GM11168 (cell line): ENCODE data around the gene EFCAB6.

Source experiments
- in situ Hi-C: fragments of 300-500 bp; cut with MboI; formaldehyde crosslinking; loops from one replicate; pipeline ENCODE4 v1.12.0; 2022; ENCODE audit warnings: low sequenced_read_pairs; ENCODE audit not compliant: unreplicated experiment

Gene EFCAB6

DNA sequence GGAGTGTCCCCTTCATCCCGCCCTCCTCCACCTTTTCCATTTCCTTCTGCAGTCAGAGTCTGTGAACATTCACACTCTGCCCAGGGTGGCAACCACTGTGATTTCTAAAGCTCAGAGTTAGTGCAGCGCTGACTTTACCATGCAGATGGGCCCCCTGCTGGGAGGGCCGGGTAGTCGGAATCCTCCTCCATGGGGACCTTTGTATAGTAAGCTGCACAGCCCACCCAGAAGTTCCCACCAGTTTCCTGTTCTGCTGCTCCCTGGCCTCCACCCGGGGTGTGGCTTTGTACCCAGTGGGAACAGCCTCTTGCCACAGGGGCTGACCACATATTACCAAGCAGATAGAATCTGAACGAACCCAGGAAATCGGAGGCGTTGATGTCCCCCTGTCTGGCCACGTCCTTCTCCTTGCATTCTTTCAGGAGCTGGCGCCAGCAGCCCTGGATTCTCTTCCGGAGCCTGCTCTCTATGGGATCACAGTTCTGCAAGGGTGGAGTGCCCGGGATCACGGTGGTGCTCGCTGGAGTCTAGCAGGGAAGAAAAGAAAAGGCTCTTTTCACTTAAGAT lies 275.0 kb downstream of the EFCAB6 start:
- in situ Hi-C loops: no loop called here

GRCh38 chr22:43535741-43536140 lies 276.4 kb downstream of the EFCAB6 start:
- in situ Hi-C loops: no loop called here

- in situ Hi-C loops: no loop called here
Observed at GRCh38 chr22:43535336-43535735, 276.8 kb downstream of the EFCAB6 start.

DNA sequence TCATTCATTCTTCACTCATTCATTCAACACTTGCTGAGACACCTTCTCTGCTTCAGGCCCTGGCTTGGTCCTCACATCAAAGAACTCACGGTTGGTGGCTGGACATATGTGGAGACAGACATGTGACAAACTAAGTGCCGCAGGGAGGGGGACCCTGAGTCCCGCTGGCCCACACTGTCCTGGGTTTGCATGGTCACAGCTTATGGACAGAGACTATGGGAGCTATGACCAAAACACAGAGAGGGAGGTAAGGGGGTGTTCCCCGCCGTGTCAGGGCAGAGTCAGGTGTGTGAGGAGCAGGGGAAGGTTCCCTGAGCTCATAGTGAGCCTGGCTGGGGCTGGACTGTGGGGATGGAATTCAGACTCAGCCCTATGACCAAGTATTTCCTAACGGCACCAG lies 277.2 kb downstream of the EFCAB6 start:
- in situ Hi-C loops: no loop called here

GRCh38 chr22:43533656-43534428 lies 278.3 kb downstream of the EFCAB6 start:
- in situ Hi-C loops: no loop called here

GRCh38 chr22:43533156-43533530 lies 279.0 kb downstream of the EFCAB6 start:
- in situ Hi-C loops: no loop called here

- in situ Hi-C loops: no loop called here
Observed at GRCh38 chr22:43532301-43533155, 279.6 kb downstream of the EFCAB6 start.

DNA sequence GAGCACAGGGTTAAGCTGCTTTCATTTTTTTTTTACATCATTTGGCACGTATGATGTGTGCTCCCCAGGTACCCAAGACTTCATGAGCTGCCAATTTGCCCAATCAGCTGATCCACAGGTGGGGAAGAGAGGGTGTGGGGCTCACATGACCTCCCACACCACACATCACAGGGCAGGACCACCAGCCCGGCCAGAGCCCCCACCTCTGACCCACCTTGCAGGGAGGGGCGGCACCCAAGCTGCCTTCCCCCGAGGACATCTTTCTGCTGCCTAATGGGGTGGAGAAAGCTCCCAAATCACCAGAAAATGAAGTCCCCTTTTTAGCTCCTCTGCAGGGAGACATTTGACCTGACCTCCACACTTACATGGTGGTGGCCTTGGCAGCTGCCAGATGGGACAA lies 280.5 kb downstream of the EFCAB6 start:
- in situ Hi-C loops: no loop called here

DNA sequence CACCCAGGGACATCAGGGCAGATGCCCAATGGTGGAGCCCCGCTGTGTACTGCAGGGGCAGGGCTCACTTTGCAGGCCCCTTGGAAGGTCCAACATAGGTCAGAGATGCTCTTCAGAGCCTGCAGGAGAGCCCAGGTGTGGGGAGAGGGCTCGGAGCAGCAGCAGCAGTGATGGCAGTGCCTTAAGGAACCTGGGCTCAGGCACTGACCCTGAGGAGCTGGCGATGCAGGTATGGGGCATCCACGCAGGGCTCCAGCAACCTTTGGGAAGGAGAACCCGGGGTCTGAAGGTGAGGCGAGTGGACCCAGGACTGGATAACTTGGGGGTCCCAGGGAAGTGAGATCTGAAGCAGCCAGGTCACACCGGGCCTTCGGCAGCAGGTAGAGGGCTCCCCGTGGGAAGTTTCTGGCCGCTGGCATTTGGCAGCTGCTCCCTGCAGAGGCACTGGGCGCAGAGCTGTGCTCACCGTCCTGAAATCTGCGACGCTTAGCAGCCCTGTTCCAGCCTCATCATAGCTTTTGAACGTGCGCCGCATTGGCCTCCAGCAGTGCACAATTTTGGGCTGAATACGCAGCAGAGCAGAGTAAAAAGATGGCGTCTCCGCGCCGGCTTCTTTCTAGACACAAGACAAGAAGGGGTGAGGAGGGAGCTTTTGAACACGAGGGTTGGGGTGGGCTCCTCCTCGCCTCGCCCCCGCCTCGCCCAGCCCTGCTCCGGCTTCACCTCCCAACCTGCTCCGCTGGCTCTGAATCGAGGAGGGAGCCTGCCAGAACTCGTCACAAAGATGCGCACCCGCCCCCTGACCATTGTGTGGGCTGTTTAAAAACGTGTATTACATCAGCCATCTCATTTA lies 281.5 kb downstream of the EFCAB6 start:
- in situ Hi-C loops: no loop called here

DNA sequence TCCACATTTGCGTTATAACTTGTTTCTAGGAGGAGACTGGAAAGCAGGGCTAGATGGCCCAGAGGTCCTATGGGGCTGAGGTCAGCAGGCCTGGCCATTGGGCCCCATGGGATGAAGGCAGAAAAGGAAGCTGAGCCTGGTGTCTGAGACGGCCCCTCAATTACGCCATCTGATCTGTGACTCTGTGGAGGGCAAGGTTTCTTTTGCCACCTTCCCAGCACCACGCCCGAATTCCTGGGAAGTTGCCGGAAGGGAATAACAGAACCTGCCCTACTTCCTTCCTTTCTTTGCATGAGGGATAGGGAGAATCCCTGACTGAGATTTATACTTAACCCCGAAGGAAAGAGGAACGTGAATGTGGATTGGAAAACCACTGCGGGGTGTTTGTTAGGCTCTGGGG lies 282.2 kb downstream of the EFCAB6 start:
- in situ Hi-C loops: no loop called here

- in situ Hi-C loops: no loop called here
Observed at GRCh38 chr22:43529461-43529860, 282.6 kb downstream of the EFCAB6 start.

- in situ Hi-C loops: no loop called here
Observed at GRCh38 chr22:43528601-43529360, 283.3 kb downstream of the EFCAB6 start.

DNA sequence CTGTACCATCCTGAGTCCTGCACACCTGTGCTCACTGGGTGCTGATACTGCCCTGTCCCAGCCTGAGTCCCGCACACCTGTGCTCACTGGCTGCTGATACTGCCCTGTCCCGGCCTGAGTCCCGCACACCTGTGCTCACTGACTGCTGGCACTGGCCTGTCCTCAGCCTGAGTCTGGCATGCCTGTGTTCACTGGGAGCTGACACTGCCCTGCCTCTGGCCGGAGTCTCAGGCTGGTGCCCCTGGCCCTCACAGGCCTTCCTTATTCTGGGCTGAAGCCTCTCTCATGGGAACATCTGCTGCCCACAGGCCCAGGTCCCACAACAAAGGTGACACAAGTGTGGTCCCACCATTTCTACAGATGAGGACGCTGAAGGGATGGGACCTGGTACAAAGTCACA lies 285.2 kb downstream of the EFCAB6 start:
- in situ Hi-C loops: no loop called here

GRCh38 chr22:43526117-43526655 lies 285.9 kb downstream of the EFCAB6 start:
- in situ Hi-C loops: no loop called here

- in situ Hi-C loops: no loop called here
Observed at GRCh38 chr22:43521716-43522115, 290.4 kb downstream of the EFCAB6 start.

- in situ Hi-C loops: no loop called here
Observed at GRCh38 chr22:43520632-43521039, 291.5 kb downstream of the EFCAB6 start.

- in situ Hi-C loops: no loop called here
Observed at GRCh38 chr22:43516996-43517635, 295.0 kb downstream of the EFCAB6 start.

GRCh38 chr22:43516386-43516785 lies 295.7 kb downstream of the EFCAB6 start:
- in situ Hi-C loops: no loop called here

DNA sequence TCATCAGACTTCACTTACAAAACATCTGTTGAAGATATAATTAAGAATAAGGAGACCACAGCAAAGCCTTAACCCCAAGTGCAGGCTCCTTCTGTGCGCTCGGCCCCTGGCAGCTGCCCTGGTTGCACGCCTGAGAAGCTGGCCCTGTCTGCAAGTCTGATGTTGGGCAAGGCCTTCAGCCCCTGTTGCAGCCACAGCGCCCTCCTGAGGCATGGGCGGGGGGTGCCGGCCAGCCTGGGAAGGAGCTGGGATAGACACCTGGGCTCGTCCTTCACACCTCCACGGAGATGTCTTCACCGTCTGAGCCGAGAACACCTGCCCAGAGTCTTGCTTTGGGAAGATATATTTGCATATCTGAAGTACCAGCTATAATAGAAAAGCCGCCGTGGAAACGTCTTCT lies 296.2 kb downstream of the EFCAB6 start:
- in situ Hi-C loops: no loop called here
